HG03066 (cell line): Measurements from ENCODE around the gene FOCAD.

Source experiments
- ATAC-seq: cut with Tn5 transposase; IDR thresholded peaks from one replicate; pipeline ENCODE4 v1.9.1; 2021; ENCODE audit warnings: low read depth; ENCODE audit not compliant: unreplicated experiment

FOCAD gene

DNA sequence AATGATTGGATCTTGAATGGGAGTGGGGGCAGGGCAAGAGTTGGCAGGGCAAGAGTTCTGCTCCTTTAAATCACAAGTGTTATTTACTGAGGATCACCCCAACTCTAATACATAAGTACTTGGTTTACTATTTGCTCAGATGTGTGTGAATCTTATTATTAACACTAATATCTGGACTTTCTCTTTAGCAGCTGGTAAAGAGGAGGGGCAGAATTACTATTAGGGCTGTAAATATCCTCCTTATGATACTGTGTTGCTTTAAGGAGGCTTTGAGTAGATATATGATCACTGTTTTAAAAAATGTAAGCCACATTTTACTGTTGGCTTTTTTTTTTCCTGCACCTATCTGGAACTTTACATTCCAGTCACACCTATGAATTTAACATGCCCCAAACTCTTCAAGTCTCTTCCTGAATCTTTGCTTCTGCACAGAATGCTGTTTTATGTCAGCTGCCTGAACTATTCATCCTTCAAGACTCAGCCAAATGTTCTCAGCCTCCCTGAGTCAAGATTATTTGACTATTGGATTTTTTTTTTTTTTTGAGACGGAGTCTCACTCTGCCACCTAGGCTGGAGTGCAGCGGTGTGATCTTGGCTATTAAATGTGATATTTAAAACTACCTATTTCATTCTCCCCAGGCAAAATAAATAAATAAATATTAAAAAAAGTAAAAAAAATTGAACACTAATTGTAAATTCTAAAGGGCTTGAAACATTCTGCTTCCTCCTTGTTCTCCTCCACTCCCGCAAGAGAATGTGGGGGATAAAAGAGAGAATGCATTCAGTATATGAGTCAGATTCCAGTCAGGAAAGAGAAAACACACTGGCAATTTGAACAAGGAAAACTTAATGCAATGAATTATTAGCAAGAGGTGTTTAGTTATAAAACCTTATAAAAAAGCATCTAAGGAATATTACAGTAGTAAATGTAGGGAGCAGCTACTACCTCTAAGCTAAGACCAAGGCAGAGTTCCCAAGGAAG, 99.3 kb downstream of the FOCAD start:
- no peak for ATAC-seq

- ATAC-seq: no peak
Observed at GRCh38 chr9:20784196-20784595, 100.1 kb downstream of the FOCAD start.

DNA sequence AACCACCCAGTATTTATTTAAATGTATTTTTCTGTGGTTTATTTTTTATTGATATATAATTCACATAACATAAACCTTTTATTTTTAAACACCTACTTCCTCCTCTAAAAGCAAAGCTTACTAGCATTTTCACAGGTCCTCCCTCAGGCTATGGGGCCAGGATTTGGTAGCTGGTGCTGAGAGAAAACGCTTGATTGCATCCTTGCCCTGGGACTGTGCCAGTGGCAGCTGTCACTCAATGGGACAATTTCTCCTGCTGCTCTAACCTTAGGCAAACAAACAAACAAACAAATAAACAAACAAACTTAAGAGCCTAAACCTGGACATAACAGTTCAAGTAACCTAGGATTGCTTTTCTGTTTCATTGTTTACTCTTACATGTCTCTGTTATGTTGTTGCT, 102.7 kb downstream of the FOCAD start:
- no peak for ATAC-seq

- no peak for ATAC-seq
Observed at GRCh38 chr9:20788526-20789451, 104.7 kb downstream of the FOCAD start.

GRCh38 chr9:20790721-20791120, 106.7 kb downstream of the FOCAD start:
- no peak for ATAC-seq

- ATAC-seq: no peak
Observed at GRCh38 chr9:20791682-20792081, 107.6 kb downstream of the FOCAD start.

GRCh38 chr9:20804489-20805250, 120.6 kb downstream of the FOCAD start:
- ATAC-seq: no peak

GRCh38 chr9:20805766-20806165, 121.7 kb downstream of the FOCAD start:
- ATAC-seq: no peak

GRCh38 chr9:20808002-20808401, 123.9 kb downstream of the FOCAD start:
- no peak for ATAC-seq

- no peak for ATAC-seq
Observed at GRCh38 chr9:20811872-20812271, 127.8 kb downstream of the FOCAD start.

DNA sequence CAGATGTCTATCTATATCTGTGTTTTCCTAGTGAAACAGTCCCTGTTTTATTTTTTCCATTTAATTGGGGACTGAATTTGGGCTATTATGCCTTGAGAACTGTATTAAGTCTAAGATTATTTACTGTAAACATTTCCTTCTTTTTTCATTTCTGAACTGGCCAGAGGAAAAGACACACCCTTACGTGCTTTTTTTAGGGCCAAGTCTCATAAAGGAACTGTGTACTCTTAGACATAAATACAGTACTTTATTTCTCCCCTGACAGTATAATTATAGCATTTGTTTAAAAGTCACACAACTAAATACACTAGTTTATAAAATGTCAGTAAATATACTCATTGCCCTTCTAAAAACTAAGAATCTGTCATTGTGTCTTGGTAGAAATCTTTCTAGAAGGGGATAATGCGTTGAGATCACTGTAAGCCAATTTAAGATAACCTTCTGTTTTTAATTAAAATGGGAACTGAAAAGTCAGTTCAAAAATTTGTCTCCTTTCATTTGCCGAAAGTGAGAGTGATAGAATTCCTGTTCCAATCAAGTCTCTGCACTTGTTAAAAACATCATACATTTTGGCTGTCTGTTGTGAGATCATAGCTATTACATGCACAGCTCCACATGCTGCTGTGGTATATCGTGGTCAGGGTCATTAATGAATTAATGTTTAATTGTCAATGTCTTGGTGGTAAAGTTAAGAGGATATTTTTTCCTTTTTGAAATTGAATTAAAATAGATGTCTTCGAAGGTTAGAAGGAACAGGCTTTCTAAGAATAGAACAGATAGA, 132.1 kb downstream of the FOCAD start:
- no peak for ATAC-seq

DNA sequence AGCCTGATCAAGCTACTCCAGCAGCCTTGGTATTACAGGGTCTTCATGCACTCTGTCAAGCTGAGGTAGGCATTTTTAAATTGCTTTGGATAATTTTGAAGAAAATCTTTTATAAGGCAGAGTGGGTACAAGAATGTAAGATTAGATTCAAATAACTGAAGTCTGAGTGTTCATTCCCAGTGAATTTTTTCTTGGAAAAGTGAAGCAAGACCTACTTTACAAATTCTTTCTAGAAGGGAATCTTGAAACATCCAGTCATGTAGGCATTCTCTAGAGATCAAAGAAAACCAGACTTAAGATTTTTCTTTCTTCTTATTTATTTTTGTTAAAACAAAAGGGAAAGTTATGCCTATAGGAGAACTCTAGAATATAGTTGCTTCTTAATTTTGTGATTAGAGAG, 139.0 kb downstream of the FOCAD start:
- no peak for ATAC-seq

GRCh38 chr9:20831028-20831427, 147.0 kb downstream of the FOCAD start:
- no peak for ATAC-seq

- ATAC-seq: no peak
Observed at GRCh38 chr9:20832775-20833174, 148.7 kb downstream of the FOCAD start.

GRCh38 chr9:20835377-20836286, 151.6 kb downstream of the FOCAD start:
- no peak for ATAC-seq

DNA sequence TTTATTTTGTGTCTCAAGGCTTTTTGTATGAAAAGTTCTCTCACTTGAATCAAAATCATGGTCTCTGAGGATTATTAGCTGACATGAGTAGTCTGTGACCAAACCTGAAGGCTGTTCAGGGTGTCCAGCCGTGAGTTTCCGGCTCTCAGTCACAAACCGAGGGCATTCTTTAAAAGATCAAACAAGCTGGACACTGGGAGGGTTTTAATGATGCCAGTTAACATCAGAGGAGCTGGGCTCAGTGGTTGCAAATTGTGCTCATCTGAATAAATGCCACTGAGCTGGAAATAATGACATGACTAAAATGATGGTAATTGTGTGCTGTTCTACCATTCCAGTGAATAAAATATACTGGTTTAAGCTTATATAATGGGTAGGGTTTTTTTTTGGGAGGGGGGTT, 153.1 kb downstream of the FOCAD start:
- no peak for ATAC-seq

DNA sequence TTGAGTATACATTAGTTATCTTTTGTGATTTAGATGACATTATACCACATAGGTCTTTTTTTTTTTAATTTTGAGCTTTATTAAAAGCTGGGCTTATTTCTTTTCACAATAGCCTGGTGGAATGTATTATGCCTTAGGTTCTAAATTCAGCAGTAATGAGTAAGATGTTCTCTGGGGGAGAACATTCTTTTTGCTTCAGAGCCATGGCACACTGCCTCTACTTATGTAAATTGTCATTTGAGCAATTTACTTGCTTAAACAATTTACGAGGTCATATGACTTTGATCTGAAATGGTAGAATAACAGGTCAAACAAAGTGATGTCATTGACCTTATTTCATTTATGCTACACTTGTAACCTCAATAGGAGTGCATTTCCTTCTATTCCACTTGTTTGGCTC, 154.2 kb downstream of the FOCAD start:
- ATAC-seq: no peak

GRCh38 chr9:20844916-20845315, 160.9 kb downstream of the FOCAD start:
- ATAC-seq: no peak

DNA sequence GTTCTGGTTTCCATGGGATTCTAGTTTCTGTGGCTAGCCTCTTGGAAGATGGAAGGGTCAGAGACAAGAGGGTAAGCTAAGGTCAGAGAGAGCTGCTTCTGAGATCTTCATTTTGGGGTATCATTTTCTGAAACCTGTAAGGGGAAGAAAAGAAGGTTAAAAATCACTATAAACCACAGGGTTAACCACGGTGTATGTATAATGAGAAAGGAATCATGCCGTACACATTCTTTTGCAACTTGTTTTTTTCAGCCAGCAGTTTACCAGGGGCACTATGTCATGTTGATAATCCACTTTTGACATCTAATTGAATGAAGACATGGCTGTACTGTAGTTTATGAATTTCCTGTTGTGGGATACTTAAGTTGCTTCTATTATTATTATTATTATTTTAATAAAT, 164.4 kb downstream of the FOCAD start:
- ATAC-seq: no peak
